ENCODE results near the gene NUDT16L1. TPM values are rescaled to one million over a fixed set of nuclear protein-coding genes. Genes with fewer than 3 reads are reported as not detected.

Gene NUDT16L1
- total RNA-seq, 1 donor from 2014 or later: 77.3 TPM

DNA sequence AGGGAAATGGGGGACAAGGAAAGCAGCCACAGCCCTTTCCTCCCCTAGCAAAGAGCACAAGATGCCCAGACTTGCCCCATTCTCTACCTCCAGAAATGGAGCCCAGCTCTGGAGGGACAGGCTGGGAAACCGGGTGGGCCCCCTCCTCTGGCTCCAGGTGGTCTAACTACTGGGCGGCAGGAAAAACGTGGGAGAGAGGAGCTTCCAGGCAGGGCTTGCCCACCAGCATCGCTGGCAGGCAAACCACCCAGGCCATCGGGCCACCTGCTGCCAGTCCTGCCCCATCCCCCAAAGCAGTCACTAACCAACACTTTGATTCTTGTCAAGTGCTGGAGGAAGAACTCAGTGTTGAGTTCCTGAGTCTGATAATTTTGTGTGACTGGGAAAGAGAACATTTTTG is 25.1 kb downstream of the NUDT16L1 start:
- H3K36me3 ChIP-seq: peaks cover 14 to 34% of the 10 kb centered on the region in 2 donors
- DNase-seq (ENCODE audit: low spot score in 2 of 2): no peak
- H3K9me3 ChIP-seq: no peaks in the 10 kb centered on the region
- TF ChIP-seq, protein P1, sequence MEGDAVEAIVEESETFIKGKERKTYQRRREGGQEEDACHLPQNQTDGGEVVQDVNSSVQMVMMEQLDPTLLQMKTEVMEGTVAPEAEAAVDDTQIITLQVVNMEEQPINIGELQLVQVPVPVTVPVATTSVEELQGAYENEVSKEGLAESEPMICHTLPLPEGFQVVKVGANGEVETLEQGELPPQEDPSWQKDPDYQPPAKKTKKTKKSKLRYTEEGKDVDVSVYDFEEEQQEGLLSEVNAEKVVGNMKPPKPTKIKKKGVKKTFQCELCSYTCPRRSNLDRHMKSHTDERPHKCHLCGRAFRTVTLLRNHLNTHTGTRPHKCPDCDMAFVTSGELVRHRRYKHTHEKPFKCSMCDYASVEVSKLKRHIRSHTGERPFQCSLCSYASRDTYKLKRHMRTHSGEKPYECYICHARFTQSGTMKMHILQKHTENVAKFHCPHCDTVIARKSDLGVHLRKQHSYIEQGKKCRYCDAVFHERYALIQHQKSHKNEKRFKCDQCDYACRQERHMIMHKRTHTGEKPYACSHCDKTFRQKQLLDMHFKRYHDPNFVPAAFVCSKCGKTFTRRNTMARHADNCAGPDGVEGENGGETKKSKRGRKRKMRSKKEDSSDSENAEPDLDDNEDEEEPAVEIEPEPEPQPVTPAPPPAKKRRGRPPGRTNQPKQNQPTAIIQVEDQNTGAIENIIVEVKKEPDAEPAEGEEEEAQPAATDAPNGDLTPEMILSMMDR (IDR thresholded peaks at IDR 0.05): no peak
- no peak overlapping the region for H3K27ac ChIP-seq
- no peak overlapping the region for H3K4me3 ChIP-seq
- intact Hi-C loops (cut with DNase I): no loop called here
- no peaks in the 10 kb centered on the region for H3K27me3 ChIP-seq
- no peaks in the 10 kb centered on the region for H3K4me1 ChIP-seq

DNA sequence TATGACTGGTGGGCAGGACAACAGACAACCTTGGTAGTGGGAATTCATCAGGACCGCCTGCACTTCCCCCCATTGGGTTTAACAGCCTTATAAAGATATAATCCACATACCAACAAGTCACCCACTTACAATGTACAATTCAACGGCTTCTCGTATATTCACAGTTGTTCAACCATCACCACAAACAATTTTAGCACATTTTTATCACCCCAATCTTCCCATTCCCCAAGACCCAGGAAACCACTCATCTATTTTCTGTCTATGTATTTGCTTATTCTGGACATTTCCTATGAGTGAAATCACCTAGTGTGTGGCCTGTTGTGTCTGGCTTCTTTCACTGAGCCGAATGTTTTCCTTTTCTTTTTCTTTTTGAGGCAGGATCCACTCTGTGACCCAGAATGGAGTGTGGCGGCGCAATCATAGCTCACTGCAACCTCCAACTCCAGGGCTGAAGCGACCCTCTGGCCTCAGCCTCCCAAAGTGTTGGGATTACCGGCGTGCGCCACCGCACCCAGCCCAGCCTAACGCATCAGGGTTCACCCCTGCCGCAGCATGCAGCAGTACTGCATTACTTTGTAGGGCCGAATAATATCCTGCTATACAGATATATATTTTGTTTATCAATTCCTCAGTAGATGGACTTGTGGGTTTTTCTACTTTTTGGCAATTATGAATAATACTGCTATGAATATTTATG is 29.9 kb downstream of the NUDT16L1 start:
- intact Hi-C loops (cut with DNase I): no loop called here
- Histone ChIP-seq H3K4me3 (no peak overlapping the region), H3K27me3 (no peaks in the 10 kb centered on the region), H3K4me1 (no peaks in the 10 kb centered on the region), H3K9me3 (no peaks in the 10 kb centered on the region), H3K27ac (peak overlapping the region; percentile 50 to 58), H3K36me3 (peaks cover 21 to 54% of the 10 kb centered on the region in 2 donors)
- DNase-seq (ENCODE audit: low spot score in 2 of 2): no peak
- TF ChIP-seq, protein P1 (IDR thresholded peaks at IDR 0.05): no peak

DNA sequence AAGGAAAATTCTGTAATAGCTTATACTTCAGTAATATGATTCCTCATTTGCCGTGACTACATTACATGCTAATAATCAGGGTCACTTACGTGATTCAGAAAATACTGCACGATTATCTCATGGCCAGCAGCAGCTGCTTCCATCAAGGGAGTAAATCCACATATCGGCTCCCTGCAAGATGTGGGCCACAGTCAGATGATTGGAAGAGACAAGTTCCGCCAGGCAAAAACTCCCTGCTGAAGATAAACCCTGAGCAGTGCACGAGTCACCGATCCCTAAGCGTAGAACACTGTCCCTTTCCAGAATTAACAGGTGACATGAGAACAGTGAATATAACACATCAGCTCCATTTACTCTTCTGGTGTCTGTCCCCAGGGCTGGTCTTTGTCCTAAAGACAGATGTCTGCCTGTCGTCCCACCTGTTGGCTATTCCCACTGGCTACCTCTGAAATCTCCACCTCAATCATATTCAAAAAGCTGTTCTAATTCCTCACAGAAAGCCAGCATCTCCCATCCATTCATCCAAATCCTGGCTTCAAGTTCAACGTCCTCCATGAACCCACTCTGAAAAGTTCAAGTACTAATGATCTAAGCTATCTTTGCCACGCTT is 31.4 kb downstream of the NUDT16L1 start:
- Histone ChIP-seq H3K4me3 (no peak overlapping the region), H3K27me3 (no peaks in the 10 kb centered on the region), H3K4me1 (no peaks in the 10 kb centered on the region), H3K27ac (no peak overlapping the region), H3K9me3 (no peaks in the 10 kb centered on the region), H3K36me3 (peaks cover 37 to 60% of the 10 kb centered on the region in 2 donors)
- TF ChIP-seq, protein P1 (IDR thresholded peaks at IDR 0.05): no peak
- intact Hi-C loops (cut with DNase I): no loop called here
- no peak for DNase-seq (ENCODE audit: low spot score in 2 of 2)

DNA sequence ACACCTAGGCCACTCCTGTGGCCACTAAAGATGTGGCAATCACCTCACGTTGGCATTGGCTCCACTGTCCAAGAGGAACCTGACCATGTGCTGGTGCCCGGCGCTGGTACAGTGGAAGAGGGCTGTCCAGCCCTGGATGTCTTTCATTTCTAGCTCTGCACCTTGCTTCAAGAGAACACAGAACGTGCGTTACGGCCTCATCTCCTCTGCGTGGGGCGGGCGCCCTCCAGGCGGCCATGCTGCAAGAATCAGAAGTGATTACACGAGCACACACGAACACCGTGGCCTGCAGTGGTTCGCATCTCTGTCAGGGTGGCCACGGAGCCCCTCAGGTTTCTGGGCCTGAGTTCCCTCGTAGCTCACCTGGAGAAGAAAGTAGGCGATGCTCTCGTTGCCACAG is 33.3 kb downstream of the NUDT16L1 start:
- no peak overlapping the region for H3K27ac ChIP-seq
- no peak overlapping the region for H3K4me3 ChIP-seq
- no peak for DNase-seq (ENCODE audit: low spot score in 2 of 2)
- peaks cover 39 to 69% of the 10 kb centered on the region in 2 donors for H3K36me3 ChIP-seq
- TF ChIP-seq, protein P1 (IDR thresholded peaks at IDR 0.05): no peak
- H3K9me3 ChIP-seq: no peaks in the 10 kb centered on the region
- H3K27me3 ChIP-seq: no peaks in the 10 kb centered on the region
- intact Hi-C loops (cut with DNase I): no loop called here
- no peaks in the 10 kb centered on the region for H3K4me1 ChIP-seq

DNA sequence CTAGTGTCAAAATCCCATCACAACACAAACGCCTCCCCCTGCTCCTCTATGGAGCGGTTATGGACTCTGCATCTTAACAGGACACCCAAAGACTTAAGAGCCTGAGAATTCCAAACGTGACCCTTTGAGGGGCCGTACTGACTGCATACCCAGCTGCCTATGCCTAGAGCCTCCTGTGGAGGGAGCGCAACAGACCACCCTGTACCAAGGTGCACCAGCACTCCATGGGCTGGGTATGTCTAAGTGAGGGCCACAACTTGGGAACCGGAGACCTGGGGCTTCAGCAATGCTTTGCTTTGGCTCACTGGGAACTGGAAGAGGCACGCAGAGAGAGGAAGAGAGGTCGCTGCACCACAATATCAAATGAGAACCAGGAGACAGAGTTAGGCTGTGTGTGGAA is 35.3 kb downstream of the NUDT16L1 start:
- TF ChIP-seq, protein P1 (IDR thresholded peaks at IDR 0.05): no peak
- no peaks in the 10 kb centered on the region for H3K27me3 ChIP-seq
- no peak overlapping the region for H3K4me3 ChIP-seq
- DNase-seq (ENCODE audit: low spot score in 2 of 2): no peak
- H3K27ac ChIP-seq: no peak overlapping the region
- intact Hi-C loops (cut with DNase I): no loop called here
- H3K9me3 ChIP-seq: no peaks in the 10 kb centered on the region
- peaks cover 36 to 54% of the 10 kb centered on the region in 2 donors for H3K36me3 ChIP-seq
- H3K4me1 ChIP-seq: peaks cover 0 to 3% of the 10 kb centered on the region in 2 donors

Measured in ascending aorta (tissue), 2 donors.